AG10803 (cell line): ENCODE results near the gene DSP.

Experiments
- DNase-seq: peaks from one replicate; pipeline ENCODE4 v3.0.0; 2010; ENCODE audit warnings: low read depth
- H3K4me3 ChIP-seq: 2 replicates; pipeline ENCODE4 v1.5.1; 2011; ENCODE audit warnings: mild to moderate bottlenecking, low read length, control low read depth
- TF ChIP-seq, protein P1 (sequence below): conservative IDR thresholded peaks from 2 replicates; pipeline ENCODE4 v1.5.1; 2011; ENCODE audit warnings: mild to moderate bottlenecking, low read length, control low read depth, inconsistent platforms

The DSP gene

DNA sequence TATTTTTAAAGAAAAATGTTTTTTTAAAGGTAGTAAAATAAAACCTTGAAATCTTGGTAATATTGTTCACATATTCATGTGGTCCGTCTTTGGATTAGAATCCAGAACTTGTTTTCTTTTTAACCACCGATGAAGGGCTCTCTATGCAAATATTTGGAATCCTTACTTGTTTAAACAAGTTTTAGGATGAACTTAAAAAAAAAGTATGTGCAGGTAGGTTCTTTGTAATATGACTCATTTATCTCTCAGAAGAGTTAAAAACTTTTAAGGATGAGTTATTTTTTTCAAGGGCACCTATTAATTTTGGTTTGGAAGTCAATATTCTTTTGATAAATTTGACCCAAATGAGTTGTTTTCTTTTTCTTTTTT, 8.9 kb downstream of the DSP start:
- DNase-seq = no peak
- H3K4me3 ChIP-seq = no peak overlapping the region
- TF ChIP-seq, protein P1, sequence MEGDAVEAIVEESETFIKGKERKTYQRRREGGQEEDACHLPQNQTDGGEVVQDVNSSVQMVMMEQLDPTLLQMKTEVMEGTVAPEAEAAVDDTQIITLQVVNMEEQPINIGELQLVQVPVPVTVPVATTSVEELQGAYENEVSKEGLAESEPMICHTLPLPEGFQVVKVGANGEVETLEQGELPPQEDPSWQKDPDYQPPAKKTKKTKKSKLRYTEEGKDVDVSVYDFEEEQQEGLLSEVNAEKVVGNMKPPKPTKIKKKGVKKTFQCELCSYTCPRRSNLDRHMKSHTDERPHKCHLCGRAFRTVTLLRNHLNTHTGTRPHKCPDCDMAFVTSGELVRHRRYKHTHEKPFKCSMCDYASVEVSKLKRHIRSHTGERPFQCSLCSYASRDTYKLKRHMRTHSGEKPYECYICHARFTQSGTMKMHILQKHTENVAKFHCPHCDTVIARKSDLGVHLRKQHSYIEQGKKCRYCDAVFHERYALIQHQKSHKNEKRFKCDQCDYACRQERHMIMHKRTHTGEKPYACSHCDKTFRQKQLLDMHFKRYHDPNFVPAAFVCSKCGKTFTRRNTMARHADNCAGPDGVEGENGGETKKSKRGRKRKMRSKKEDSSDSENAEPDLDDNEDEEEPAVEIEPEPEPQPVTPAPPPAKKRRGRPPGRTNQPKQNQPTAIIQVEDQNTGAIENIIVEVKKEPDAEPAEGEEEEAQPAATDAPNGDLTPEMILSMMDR = no peak

DNA sequence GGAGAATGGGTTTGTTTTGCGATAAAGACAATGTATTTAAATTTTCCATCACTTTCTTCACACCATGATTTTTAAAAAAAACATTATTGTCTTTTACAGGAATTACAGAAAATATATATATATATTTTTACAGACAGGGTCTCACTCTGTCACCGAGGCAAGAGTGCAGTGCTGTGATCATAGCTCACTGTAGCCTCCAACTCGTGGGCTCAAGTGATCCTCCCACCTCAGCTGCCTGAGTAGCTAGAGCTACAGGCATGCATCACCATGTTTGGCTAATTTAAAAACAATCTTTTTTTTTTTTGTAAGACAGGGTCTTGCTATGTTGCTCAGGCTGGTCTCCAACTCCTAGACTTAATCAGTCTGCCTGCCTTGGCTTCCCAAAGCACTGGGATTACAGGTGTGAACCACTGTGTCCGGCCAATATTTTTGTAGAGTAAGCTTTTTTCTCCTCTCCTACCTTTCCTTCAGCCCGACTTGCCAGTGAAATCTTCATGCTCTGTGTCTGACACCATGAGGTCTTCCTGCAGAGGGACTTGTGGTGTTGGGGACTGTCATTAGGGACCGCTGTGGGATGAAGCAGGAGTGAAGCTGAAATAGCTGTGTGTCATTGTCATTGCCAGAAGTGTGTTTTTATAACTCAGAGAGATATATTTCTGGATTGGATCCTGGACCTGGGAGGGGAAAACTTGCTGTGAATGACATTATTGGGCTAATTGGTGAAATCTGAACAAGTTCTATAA, 13.2 kb downstream of the DSP start:
- no peak overlapping the region for H3K4me3 ChIP-seq
- DNase-seq = no peak
- TF ChIP-seq, protein P1 = no peak

DNA sequence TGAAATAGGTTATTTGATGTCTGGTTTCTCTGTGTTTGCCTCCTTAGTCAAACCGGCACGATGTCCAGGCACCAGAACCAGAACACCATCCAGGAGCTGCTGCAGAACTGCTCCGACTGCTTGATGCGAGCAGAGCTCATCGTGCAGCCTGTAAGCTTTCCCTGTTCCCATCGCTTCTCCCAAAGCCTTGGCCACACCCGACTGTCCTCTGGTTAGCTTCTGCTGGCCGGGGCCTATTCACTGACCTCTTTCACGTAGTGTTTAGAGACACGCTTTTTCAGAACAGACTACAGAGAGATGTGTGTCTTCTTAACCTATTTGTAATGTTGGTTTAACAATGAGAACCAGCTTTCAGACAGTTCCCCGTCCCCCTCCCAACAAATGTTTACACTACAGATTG, 14.2 kb downstream of the DSP start:
- TF ChIP-seq, protein P1 = no peak
- no peak overlapping the region for H3K4me3 ChIP-seq
- DNase-seq = no peak

DNA sequence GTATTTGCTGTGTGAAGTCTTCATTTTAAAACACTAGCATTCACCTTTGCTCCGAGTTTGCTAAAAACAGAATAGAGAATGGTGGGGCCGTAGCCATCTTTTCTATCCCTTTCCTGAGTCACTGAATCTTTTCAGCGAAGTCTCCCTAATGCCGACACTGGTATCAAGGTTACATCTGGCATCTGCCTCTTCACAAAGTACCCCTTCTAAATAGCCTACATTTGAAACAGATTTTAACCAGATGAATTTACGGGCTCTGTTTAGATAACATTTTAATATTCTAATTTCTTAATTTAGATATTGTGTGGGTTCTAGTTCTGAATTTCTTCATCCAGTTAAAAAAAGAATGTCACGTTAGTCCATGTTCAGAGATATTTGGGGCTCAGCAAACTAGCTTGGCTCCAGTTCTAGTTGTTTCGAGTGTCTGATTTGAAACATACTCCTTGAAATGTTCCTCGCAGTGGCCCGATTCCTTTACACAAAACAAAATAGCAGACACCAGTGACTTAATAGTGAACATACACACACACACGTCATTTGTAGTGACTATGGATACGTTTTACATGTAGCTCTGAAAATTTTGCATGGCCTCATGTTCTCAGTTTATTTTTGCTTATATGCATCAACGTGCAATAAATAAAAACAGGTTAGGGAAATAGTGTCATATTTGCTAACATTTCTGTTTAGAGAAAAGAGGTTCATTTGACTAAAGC, 15.1 kb downstream of the DSP start:
- no peak for DNase-seq
- TF ChIP-seq, protein P1 = no peak
- H3K4me3 ChIP-seq = no peak overlapping the region

DNA sequence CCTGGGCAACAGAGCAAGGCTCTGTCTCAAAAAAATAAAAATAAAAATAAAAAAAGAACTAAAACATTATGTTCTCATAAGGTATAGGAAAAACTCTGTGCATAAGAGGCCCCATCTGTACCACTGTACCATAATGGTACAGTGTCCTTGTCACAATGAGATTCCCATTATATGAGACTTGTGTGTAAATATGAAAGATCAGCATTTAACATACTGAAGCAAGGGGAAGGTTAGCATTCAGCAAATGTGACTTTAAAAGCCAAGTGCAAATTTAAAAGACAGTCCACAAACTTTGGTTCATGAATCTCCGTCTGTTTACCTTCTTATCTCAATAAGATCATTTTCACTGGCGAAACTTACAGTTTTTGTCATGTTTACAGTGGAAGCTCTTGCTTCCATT, 16.2 kb downstream of the DSP start:
- no peak overlapping the region for H3K4me3 ChIP-seq
- TF ChIP-seq, protein P1 = no peak
- no peak for DNase-seq

DNA sequence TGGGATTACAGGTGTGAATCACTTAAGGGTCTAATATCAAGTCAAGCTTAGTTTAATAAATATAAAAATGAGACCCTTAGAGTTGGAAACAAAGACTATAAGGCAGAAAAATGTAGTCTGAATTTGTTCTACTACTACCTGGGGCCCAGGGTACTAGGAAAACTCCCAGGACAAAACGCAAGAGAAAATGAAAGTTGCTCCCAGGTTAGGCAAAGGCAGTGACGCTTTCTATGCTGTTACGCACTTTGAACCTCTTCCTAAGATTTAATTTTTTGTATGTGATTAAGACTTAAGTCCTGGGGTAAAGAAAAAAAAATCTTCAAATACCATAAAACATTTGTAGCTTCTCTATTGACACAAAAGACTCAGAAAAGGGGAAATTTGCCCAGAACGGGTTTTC, 17.3 kb downstream of the DSP start:
- no peak overlapping the region for H3K4me3 ChIP-seq
- TF ChIP-seq, protein P1 = no peak
- no peak for DNase-seq

DNA sequence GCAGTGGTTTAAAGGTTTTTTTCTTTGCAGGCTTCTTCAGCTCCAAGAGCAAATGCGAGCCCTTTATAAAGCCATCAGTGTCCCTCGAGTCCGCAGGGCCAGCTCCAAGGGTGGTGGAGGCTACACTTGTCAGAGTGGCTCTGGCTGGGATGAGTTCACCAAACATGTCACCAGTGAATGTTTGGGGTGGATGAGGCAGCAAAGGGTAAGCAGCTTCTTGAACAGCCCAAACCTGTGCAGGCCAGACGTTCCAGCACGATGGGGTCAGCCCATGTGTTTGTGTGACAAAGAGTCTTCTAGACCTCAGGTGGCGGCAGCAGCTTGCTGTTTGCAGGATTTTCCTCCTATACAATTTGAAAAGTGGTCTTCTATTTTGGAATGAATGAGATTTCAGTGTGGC, 17.7 kb downstream of the DSP start:
- TF ChIP-seq, protein P1 = no peak
- no peak for DNase-seq
- no peak overlapping the region for H3K4me3 ChIP-seq
